ENCODE results near the gene ARSG.
"Not testable (repeated sequence)": the region's sequence is repeated elsewhere in the genome, so short reads cannot be mapped to it uniquely, and the experiment has no call there.

Gene ARSG

GRCh38 chr17:68399638-68400403, 108.5 kb downstream of the ARSG start:
- peak; percentile 29 for DNase-seq

- no peak for DNase-seq
These were observed 109.1 kb downstream of the ARSG start for GRCh38 chr17:68400404-68400735.

GRCh38 chr17:68401288-68401687, 110.0 kb downstream of the ARSG start:
- DNase-seq = no peak

GRCh38 chr17:68403122-68403521, 111.8 kb downstream of the ARSG start:
- no peak for DNase-seq

- not testable (repeated sequence) for DNase-seq
These were observed 112.5 kb downstream of the ARSG start for GRCh38 chr17:68403837-68404236.

DNA sequence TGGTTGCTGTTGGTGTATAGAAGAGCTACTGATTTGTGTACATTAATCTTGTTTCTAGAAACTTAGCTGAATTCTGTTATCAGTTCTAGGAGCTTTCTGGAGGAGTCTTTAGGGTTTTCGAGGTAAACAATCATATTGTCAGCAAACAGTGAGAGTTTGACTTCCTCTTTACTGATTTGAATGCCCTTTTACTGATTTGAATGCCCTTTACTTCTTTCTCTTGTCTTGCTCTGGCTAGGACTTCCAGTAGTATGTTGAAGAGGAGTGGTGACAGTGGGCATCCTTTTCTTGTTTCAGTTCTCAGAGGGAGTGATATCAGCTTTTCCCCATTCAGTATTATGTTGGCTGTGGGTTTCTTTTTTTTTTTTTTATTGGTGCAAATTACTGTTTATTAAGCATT, 116.4 kb downstream of the ARSG start:
- DNase-seq = not testable (repeated sequence)

DNA sequence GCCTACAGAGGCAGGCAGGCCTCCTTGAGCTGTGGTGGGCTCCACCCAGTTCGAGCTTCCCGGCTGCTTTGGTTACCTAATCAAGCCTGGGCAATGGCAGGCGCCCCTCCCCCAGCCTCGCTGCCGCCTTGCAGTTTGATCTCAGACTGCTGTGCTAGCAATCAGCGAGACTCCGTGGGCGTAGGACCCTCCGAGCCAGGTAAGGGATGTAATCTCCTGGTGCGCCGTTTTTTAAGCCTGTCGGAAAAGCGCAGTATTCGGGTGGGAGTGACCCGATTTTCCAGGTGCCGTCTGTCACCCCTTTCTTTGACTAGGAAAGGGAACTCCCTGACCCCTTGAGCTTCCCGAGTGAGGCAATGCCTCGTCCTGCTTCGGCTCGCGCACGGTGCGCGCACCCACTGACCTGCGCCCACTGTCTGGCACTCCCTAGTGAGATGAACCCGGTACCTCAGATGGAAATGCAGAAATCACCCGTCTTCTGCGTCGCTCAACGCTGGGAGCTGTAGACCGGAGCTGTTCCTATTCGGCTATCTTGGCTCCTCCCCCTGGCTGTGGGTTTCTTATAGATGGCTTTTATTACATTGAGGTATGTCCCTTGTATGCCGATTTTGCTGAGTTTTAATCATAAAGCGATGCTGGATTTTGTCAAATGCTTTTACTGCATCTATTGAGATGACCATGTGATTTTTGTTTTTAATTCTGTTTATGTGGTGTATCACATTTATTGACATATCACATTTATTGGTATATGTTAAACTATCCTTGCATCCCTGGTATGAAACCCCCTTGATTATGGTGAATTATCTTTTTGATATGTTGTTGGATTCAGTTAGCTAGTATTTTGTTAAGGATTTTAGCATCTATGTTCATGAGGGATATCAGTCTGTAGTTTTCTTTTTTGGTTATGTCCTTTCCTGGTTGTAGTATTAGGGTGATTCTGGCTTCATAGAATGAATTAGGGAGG, 122.6 kb downstream of the ARSG start:
- peak; percentile 67 for DNase-seq

DNA sequence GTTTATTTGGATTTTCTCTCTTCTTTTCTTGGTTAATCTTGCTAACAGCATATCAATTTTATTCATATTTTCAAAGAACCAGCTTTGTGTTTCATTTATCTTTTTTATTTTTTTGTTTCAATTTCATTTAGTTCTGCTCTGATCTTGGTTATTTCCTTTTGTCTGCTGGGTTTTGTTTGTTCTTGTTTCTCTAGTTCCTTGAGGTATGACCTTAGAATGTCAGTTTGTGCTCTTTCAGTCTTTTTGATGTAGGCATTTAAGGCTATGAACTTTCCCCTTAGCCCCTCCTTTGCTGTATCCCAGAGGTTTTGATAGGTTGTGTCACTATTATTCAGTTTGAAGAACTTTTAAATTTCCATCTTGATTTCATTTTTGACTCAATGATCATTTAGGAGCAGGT, 123.6 kb downstream of the ARSG start:
- peak; percentile 18 for DNase-seq

DNA sequence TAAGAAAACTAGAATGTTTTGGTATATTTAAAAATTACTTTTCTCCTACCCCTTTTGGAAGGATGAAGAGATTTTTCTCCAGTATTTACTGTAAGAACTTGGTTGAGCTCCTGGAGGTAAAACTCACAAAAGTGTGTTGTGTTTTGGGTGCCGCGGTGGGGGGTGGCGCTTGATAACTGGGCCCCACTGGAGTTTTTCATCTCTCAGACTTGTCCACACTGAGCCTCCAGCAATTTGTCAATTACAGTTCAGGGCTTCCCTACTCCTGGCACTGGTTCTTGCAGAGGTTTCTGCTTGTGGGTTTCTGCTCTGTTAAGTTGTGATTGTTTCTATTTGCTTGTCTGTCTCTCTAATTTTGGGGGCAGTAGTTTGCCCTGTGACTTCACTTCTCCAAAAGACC, 126.0 kb downstream of the ARSG start:
- DNase-seq = no peak

DNA sequence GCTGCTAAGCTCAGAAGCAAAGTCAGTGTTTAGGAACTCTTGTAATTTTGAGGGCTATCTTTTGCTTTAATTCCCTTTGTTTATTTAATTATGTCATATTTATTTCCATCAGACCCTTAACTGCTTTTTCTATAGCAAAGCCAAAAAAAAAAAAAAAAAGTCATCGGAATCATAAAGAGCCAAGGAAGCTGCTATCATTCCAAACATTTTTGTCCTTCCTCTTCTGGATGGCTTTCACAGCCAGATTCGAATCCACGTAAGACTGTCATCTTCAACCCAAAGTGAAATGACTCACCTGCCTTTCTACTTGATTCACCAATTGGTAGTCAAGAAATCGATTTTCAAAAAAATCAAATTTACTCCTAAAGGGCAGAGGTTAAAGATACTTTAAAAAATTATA, 127.6 kb downstream of the ARSG start:
- no peak for DNase-seq

DNA sequence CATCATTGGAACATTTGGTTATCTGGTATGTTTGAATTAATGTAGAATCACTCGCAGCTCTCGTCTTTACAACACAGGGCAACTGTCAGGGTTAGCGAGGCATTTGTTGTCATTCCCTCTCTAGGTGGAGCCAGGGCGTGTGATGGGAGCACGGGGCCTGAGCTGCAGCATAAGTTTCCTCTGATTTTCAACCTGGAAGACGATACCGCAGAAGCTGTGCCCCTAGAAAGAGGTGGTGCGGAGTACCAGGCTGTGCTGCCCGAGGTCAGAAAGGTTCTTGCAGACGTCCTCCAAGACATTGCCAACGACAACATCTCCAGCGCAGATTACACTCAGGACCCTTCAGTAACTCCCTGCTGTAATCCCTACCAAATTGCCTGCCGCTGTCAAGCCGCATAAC, 128.8 kb downstream of the ARSG start:
- DNase-seq = no peak

- no peak for DNase-seq
These were observed 130.2 kb downstream of the ARSG start for GRCh38 chr17:68421486-68421885.

DNA sequence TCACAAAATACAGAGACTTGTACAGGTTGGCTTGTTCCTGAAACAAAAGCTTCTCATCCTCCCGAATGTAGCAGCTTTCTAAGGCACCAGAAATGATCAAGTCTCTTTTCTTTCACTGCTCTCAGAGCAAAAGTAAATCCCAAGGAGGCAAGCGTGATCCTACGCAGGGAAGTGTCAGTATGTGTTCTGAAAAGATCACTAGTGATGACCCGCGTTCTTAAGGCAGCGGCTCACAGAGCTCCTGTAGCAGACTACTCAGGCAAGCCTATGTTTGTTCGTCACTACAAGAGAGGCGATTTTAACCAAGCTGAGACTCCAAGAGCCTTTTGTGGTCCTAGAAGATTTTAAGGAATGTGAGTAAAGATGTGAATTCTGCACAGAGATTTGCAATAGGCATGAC, 131.5 kb downstream of the ARSG start:
- no peak for DNase-seq

GRCh38 chr17:68423251-68423650, 132.0 kb downstream of the ARSG start:
- DNase-seq = no peak

GRCh38 chr17:68424203-68424602, 132.9 kb downstream of the ARSG start:
- DNase-seq = no peak

GRCh38 chr17:68424861-68425260, 133.6 kb downstream of the ARSG start:
- no peak for DNase-seq

DNA sequence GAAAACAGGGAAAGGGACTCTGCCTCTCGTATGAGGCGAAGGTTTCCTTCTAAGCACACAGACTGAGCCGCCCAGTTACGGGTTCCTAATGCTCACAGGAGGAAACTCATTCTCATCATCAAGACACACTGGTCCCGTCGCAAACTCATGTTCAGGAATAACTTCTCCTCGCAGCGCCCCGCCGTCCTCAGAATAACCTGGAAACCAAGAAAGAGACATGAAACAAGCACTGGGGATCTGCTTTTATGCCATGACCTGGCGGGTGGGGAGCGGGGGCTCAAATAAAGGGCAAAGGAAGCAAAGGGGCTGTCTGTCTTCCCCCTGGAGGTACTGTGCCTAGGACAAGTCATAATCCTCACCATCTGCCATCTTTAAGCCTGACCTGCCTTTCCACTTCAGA, 134.7 kb downstream of the ARSG start:
- DNase-seq = no peak

GRCh38 chr17:68427575-68427974, 136.3 kb downstream of the ARSG start:
- DNase-seq = no peak

- no peak for DNase-seq
These were observed 137.3 kb downstream of the ARSG start for GRCh38 chr17:68428498-68429172.

DNA sequence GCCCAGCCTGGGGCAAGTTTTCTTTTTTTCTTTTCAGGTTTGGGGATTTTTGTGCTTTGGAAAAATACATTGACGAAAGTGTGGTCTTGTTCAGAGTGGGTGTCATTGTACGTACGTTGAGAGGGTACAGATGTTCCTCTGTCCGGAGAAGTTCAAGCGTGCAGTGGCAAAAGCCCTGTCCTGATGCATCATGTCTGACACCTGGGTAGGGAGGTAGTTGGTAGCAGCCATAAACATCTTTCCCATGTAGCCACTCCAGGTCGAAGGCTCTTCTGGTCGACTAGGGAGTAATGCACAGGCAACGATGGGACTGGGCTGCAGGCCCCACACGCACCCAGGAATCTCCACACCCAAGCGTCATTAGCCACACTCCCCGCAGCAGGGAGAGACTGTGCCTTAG, 138.6 kb downstream of the ARSG start:
- DNase-seq = no peak

DNA sequence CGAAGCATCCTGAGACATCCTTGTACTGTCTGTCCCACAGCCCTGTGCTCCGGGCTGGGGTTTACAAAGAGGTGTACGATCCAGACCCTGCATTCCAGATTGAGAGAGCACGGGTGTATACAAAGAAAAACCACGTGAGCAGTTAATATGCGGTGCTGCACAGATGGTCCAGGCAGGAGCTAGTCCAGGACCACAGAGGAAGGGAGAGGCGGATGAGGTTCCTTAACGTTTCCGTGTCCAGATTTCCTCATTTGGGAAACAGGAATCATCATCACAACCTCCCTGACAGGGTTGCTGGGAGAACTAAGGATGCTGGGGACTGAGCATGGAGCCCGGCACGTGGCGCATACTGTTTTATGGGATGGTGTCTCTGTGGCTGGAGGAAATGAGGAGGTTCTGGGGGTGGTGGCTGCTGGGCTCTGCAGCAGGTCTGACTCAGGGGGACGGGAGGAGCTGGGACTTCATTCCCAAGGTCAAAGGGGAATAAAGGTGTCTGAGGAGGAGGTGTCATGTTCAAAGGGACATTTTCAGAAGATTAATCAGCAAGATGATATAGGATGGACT, 139.8 kb downstream of the ARSG start:
- no peak for DNase-seq

GRCh38 chr17:68431661-68432071, 140.4 kb downstream of the ARSG start:
- DNase-seq = peak; percentile 47
